ENCODE measurements around the gene IL20RA.
"Not testable (repeated sequence)": the region's sequence is repeated elsewhere in the genome, so short reads cannot be mapped to it uniquely, and the experiment has no call there.

IL20RA gene

DNA sequence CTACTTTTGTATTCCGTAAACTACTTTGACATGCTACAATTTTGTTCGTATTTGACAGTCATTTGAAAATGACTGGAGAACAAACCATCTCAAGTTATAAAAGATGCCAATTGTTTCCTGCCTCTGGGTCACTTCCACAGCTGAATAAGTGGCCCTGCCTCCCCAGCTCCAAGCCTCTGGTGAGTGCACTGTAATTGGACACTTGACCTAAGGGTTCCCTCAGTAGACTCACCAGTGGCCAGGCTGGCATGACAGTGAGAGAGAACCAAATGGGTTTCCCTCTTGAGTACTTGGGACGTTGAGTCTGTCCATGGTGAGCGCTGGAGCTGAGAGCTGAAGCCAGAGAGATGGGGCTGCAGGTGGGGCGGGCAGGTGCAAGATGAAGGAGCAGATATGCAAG lies 65.6 kb downstream of the IL20RA start:
- Histone ChIP-seq H3K27me3 (no peaks in the 10 kb centered on the region), H4K20me1 (no peaks in the 10 kb centered on the region), H3K9me3 (no peaks in the 10 kb centered on the region), H3K4me3 (no peak overlapping the region), H3K9ac (no peak overlapping the region), H3K27ac (no peak overlapping the region), H3K4me2 (no peak overlapping the region), H3K36me3 (no peaks in the 10 kb centered on the region), H3K4me1 (no peaks in the 10 kb centered on the region)
- TF ChIP-seq Cebpa-rat (IDR thresholded peaks at IDR 0.05) = no peak

DNA sequence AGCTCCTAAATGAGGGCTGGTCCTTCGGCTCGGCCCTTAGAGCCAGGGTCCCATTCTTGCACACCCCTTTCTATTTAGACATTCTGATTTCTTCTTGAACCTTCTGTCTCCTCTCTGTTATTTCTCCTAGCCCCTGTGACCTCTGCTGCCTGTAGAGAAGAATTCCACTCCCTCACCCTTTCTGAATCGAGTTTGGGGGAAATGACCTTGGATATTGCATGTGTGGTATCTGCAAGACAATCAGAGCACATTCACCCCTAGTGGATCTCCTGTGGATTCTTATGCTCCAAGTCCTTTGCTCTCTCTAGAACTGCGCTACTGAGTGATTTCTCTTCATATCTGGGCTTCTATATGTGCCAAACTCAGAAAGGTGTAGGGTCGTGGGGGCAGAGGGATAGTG lies 67.7 kb downstream of the IL20RA start:
- no peak for TF ChIP-seq Cebpa-rat (IDR thresholded peaks at IDR 0.05)
- Histone ChIP-seq H4K20me1 (no peaks in the 10 kb centered on the region), H3K27ac (no peak overlapping the region), H3K27me3 (no peaks in the 10 kb centered on the region), H3K9me3 (no peaks in the 10 kb centered on the region), H3K36me3 (no peaks in the 10 kb centered on the region), H3K4me1 (no peaks in the 10 kb centered on the region), H3K4me2 (no peak overlapping the region), H3K9ac (no peak overlapping the region), H3K4me3 (no peak overlapping the region)

DNA sequence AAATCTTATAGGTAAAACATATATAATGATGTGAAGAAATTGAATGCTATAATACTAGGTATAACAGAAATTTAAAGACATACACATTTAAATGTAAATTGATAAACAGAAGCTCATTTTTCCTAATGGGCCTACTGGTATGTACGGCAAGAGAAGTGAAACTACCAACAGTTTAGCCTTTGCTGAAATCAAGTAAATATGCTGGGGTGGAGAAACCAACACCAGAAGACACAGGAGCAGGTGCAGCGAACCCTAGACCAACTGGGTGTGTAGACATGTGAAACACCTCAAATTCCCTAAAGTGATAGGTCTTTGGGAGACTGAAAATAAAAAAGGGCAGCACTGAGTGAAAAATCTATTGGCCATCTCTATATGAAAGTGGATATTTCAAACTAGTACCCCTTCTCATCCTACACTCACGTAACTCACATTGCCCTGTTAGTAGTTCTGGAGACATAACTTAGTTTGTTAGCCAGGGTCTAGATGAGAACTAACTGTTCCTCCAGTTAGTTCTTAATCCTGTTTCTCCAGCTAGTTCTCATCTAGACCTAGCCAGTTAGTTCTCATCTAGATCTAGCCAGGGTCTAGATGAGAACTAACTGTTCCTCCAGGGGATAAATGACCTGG lies 69.6 kb downstream of the IL20RA start:
- Histone ChIP-seq H3K9ac (no peak overlapping the region), H3K4me1 (no peaks in the 10 kb centered on the region), H3K4me3 (no peak overlapping the region), H3K4me2 (no peak overlapping the region), H4K20me1 (no peaks in the 10 kb centered on the region), H3K27ac (no peak overlapping the region), H3K36me3 (no peaks in the 10 kb centered on the region), H3K9me3 (no peaks in the 10 kb centered on the region), H3K27me3 (no peaks in the 10 kb centered on the region)
- TF ChIP-seq Cebpa-rat (IDR thresholded peaks at IDR 0.05) = no peak

DNA sequence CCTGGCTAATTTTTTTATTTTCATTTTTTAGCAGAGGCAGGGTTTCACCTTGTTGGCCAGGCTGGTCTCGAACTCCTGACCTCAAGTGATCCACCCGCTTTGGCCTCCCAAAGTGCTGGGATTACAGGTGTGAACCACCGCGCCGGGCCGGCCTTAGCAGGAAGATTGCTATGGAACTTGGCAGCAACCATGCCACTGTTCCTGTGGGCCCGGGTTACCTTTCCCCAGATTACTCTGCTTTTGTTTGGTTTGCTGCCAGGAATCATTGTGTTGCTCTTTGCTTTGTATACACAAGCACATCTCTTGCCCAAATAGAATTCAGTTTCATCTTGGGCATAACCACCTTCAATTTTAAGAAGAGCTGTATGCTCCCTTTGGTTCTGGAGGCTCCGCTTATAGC lies 71.0 kb downstream of the IL20RA start:
- not testable (repeated sequence) for H3K4me3 ChIP-seq, H3K4me1 ChIP-seq, H3K4me2 ChIP-seq, H3K9ac ChIP-seq, H3K27me3 ChIP-seq, H4K20me1 ChIP-seq, H3K9me3 ChIP-seq, H3K27ac ChIP-seq, H3K36me3 ChIP-seq

DNA sequence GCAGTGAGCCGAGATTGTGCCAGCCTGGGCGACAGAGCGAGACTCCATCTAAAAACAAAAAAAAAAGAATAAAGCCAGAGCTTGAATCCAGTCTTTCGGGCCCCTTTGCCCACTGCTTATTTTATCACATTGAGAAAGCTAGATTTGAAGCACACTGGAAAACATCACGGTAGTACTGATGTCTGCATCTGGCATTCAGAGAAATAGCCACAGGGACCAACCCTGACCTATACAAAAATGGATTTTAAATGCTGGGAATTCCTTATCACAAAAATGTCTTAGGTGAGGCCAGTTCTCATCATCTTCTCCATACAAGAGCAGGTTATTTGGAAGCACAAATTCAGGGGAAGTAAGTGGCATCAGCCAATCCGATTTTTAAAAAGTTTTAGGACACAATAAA lies 73.2 kb downstream of the IL20RA start:
- Histone ChIP-seq H4K20me1 (no peaks in the 10 kb centered on the region), H3K36me3 (no peaks in the 10 kb centered on the region), H3K4me1 (peaks cover 1% of the 10 kb centered on the region; the same call in 1 of the 2 replicates), H3K4me3 (no peak overlapping the region), H3K27me3 (no peaks in the 10 kb centered on the region), H3K9ac (no peak overlapping the region), H3K4me2 (no peak overlapping the region), H3K27ac (no peak overlapping the region), H3K9me3 (no peaks in the 10 kb centered on the region)
- no peak for TF ChIP-seq Cebpa-rat (IDR thresholded peaks at IDR 0.05)

DNA sequence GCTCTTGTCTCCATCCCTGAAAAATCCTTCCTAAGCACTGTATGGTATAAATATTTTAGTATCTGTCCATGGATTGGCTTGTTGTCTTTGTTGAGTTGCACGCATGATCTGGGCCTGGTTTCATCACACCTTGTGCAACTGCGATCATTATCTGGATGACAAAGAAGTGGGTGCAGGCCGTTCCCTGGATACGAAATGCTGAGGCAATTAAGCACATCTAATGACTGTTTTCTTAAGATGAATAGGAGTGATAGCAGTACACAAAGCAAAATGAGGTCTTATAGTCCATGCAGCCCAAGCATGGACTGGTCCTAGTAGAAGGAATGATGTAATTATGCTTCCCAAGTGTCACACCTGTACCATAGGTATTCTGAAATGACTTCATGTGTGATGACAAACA lies 74.8 kb downstream of the IL20RA start:
- Histone ChIP-seq H3K27ac (no peak overlapping the region), H4K20me1 (no peaks in the 10 kb centered on the region), H3K27me3 (no peaks in the 10 kb centered on the region), H3K36me3 (no peaks in the 10 kb centered on the region), H3K4me3 (no peak overlapping the region), H3K9me3 (no peaks in the 10 kb centered on the region), H3K4me1 (peaks cover 6% of the 10 kb centered on the region), H3K9ac (no peak overlapping the region), H3K4me2 (no peak overlapping the region)
- no peak for TF ChIP-seq Cebpa-rat (IDR thresholded peaks at IDR 0.05)

DNA sequence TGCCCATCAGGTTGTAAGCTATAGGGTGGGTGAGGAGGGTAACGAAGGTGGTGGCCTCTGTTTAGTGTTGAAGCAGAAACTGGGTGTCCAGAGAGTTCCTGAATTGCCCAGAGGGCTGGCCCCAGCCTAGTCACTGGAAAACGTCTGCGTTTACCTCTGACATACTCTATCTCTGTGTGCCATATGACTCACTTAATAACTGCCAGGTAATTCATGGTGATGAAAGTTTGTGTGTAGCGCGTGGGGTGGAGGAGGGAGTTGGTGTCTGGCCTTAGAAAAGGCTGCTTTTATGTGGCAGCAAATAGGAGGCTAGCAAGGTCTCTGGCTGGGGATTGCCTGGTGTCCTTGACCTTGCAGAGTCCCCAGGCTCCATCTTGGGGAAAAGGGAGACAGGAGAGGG lies 75.3 kb downstream of the IL20RA start:
- H3K36me3 ChIP-seq = no peaks in the 10 kb centered on the region
- H3K9me3 ChIP-seq = no peaks in the 10 kb centered on the region
- H3K9ac ChIP-seq = no peak overlapping the region
- no peaks in the 10 kb centered on the region for H4K20me1 ChIP-seq
- H3K27me3 ChIP-seq = no peaks in the 10 kb centered on the region
- no peak overlapping the region for H3K27ac ChIP-seq
- peaks cover 9% of the 10 kb centered on the region for H3K4me1 ChIP-seq
- no peak overlapping the region for H3K4me2 ChIP-seq
- no peak for TF ChIP-seq Cebpa-rat (IDR thresholded peaks at IDR 0.05)
- H3K4me3 ChIP-seq = no peak overlapping the region

DNA sequence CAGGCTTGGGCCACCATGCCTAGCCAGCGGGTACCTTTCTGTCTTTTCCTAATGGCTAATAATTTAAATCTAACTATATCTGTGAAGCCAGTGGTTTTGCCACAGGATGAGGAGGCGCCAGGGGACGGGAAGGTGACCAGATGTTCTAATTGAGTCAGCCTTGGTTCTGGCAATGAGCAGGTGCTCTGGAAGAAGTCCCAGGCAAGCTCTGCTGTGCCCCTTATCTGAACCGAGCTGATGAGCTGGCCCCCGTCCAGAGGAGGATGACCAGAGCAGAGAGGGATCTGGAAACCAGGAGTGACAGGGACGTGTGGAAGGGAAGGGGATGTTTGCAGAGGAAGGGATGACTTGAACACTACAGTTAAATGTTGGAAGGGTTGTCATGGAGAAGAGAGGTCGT lies 75.9 kb downstream of the IL20RA start:
- H3K9me3 ChIP-seq = no peaks in the 10 kb centered on the region
- H3K4me3 ChIP-seq = no peak overlapping the region
- H3K27ac ChIP-seq = no peak overlapping the region
- no peak for TF ChIP-seq Cebpa-rat (IDR thresholded peaks at IDR 0.05)
- no peaks in the 10 kb centered on the region for H3K27me3 ChIP-seq
- no peak overlapping the region for H3K9ac ChIP-seq
- H3K4me2 ChIP-seq = no peak overlapping the region
- H3K36me3 ChIP-seq = no peaks in the 10 kb centered on the region
- H4K20me1 ChIP-seq = no peaks in the 10 kb centered on the region
- H3K4me1 ChIP-seq = peaks cover 12% of the 10 kb centered on the region

DNA sequence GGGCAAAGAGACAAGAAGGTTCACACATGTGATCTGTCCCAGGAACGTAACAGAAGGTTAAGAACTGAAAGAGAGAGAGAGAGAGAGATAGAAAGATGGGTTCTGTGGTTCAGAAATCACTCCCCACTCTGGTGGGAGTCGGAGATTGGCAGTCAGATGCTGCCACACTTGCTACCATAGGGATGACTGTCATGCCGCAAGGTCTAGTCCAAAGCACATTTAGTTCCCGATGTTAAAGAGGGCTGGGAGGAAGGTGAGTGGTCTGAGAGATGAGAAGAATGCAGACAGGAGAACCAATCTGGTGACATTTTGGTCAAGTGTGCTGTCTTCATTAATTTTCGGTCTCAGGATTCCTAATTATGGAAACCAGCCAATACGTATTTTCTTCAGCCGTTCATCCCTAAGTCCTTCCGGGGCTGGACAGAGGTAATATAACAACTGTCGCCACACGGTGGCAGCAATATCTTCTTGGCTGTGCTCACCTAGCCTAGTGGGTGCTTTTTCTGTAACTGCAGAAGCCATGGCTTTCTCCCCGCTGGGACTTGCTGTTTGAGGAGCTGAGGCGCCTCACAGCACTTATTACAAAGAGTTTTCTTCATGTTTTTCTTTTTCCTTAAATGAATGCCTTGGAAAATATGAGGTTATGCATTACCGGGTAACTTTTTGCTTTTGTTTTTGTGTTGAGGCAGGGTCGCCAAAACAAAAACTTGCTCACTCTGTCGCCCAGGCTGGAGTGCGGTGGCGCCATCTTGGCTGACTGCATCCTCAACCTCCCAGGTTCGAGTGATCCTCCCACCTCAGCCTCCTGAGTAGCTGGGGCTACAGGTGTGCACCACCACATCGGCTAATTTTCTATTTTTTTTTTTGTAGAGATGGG lies 76.7 kb downstream of the IL20RA start:
- H3K4me3 ChIP-seq = no peak overlapping the region
- no peak overlapping the region for H3K27ac ChIP-seq
- no peaks in the 10 kb centered on the region for H3K9me3 ChIP-seq
- TF ChIP-seq Cebpa-rat (IDR thresholded peaks at IDR 0.05) = no peak
- peaks cover 16% of the 10 kb centered on the region for H3K4me1 ChIP-seq
- no peaks in the 10 kb centered on the region for H4K20me1 ChIP-seq
- no peaks in the 10 kb centered on the region for H3K27me3 ChIP-seq
- no peaks in the 10 kb centered on the region for H3K36me3 ChIP-seq
- H3K9ac ChIP-seq = no peak overlapping the region
- no peak overlapping the region for H3K4me2 ChIP-seq

DNA sequence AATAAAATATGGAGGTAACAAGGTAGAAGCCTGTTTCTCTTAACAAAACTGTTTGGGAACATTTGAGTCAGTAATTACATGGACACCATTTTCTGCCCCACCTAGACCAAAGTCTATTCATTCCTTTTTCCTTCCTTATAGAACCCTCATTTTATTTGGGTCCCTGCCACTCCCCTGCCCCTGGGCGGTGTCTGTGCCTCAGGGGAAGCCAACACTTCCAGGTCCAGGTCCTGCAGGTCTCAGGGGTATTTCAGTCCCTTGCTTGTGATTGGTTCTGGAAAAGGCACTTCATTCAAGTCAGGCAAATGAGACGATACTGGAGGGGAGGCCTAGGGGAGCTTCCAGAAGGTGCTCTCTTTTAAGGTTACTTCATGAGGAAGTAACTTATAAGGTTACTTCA lies 80.4 kb downstream of the IL20RA start:
- peaks cover 30% of the 10 kb centered on the region for H3K4me1 ChIP-seq
- H3K9me3 ChIP-seq = no peaks in the 10 kb centered on the region
- no peaks in the 10 kb centered on the region for H3K27me3 ChIP-seq
- no peak overlapping the region for H3K27ac ChIP-seq
- H3K9ac ChIP-seq = no peak overlapping the region
- H3K4me3 ChIP-seq = no peak overlapping the region
- no peak overlapping the region for H3K4me2 ChIP-seq
- H4K20me1 ChIP-seq = no peaks in the 10 kb centered on the region
- TF ChIP-seq Cebpa-rat (IDR thresholded peaks at IDR 0.05) = no peak
- H3K36me3 ChIP-seq = no peaks in the 10 kb centered on the region

Data from BLaER1 (cell line).